ENCODE results near the gene EEA1. TPM values are rescaled to one million over a fixed set of nuclear protein-coding genes. Genes with fewer than 3 reads are reported as not detected.
A peak's percentile ranks its signal among the peaks of the same experiment; 100 is the strongest.

The EEA1 gene
- total RNA-seq, 2 experiments from 2014 or later, result 15.6 to 17.6 TPM

- Mint-ChIP-seq H3K27me3 (ENCODE audit: low read depth) (no peaks in the 10 kb centered on the region), H3K27ac (no peak overlapping the region), H3K9me3 (no peaks in the 10 kb centered on the region), H3K4me1 (ENCODE audit: low read depth) (peaks cover 5% of the 10 kb centered on the region), H3K36me3 (ENCODE audit: low read depth) (peaks cover 13% of the 10 kb centered on the region), H3K4me3 (no peak overlapping the region)
- no peak for DNase-seq
- intact Hi-C loops (cut with micrococcal nuclease), result loop anchor here (1.0 to 5.0 kb wide), 7 partner anchors 142 to 1315 kb away; no protein-coding TSS in a partner anchor
- CTCF ChIA-PET, result interaction anchor here (0.6 to 3.5 kb wide), 11 partner anchors 10 to 594 kb away, joined by 3 to 13 read pairs (median 3); no protein-coding TSS in a partner anchor
Measured at GRCh38 chr12:92785563-92785950, 143.5 kb downstream of the EEA1 start.

DNA sequence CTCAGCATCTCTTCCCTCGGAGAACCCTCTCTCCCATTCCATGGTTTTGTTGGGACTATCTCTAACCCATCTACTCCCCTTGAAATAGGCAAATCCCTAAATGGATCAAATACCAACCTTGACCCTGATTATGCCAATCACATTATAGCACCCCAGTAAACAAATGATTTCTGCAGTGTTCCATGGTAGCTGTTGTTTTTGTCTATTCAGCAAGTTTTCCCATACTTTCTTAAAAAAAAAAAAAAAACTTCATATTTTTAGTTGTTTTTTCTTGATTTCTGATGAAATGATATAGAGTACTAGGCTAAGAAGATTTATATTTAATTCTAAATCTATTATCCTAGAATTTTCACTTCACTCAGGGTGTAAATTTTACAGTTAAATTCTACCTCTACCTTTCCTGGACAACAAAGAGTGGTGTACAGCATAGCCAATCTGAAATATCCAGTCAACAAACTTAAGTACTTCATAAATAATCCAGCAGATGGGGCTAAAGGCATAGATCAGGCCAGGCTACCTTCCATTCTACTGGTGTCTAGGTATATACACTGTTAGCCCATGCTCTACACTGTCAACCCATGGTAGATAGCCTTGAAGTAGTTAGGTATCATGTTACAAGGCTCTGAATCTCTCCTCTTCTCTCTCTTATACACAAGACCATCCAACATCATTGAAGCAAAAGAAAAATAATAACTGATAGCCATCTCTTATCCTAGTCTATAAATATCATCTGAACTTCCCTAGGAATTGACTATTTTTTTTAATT, 144.1 kb downstream of the EEA1 start:
- Mint-ChIP-seq H3K4me3 (no peak overlapping the region), H3K27ac (no peak overlapping the region), H3K4me1 (ENCODE audit: low read depth) (peaks cover 2% of the 10 kb centered on the region), H3K27me3 (ENCODE audit: low read depth) (no peaks in the 10 kb centered on the region), H3K9me3 (no peaks in the 10 kb centered on the region), H3K36me3 (ENCODE audit: low read depth) (peaks cover 8% of the 10 kb centered on the region)
- CTCF ChIA-PET, result interaction anchor here (0.6 to 3.5 kb wide), 16 partner anchors 10 to 612 kb away, joined by 3 to 13 read pairs (median 4); no protein-coding TSS in a partner anchor
- peak; percentile 35 for DNase-seq
- intact Hi-C loops (cut with micrococcal nuclease), result loop anchor here (1.0 to 5.0 kb wide), 7 partner anchors 142 to 1316 kb away; no protein-coding TSS in a partner anchor

- intact Hi-C loops (cut with micrococcal nuclease), result loop anchor here (2.0 kb wide), 3 partner anchors 596 to 1316 kb away; no protein-coding TSS in a partner anchor
- DNase-seq, result no peak
- peaks cover 5% of the 10 kb centered on the region for H3K36me3 Mint-ChIP-seq (ENCODE audit: low read depth)
- no peaks in the 10 kb centered on the region for H3K9me3 Mint-ChIP-seq
- H3K27me3 Mint-ChIP-seq (ENCODE audit: low read depth), result no peaks in the 10 kb centered on the region
- CTCF ChIA-PET, result interaction anchor here (0.6 to 3.5 kb wide), 9 partner anchors 9 to 612 kb away, joined by 3 to 13 read pairs (median 4); no protein-coding TSS in a partner anchor
- H3K4me1 Mint-ChIP-seq (ENCODE audit: low read depth), result no peaks in the 10 kb centered on the region
- no peak overlapping the region for H3K27ac Mint-ChIP-seq
- H3K4me3 Mint-ChIP-seq, result no peak overlapping the region
Measured at GRCh38 chr12:92784356-92784755, 144.7 kb downstream of the EEA1 start.

GRCh38 chr12:92779902-92780301, 149.2 kb downstream of the EEA1 start:
- intact Hi-C loops (cut with micrococcal nuclease), result no loop called here
- Mint-ChIP-seq H3K9me3 (no peaks in the 10 kb centered on the region), H3K36me3 (ENCODE audit: low read depth) (peaks cover 18% of the 10 kb centered on the region), H3K4me1 (ENCODE audit: low read depth) (peaks cover 2% of the 10 kb centered on the region), H3K4me3 (no peak overlapping the region), H3K27me3 (ENCODE audit: low read depth) (no peaks in the 10 kb centered on the region), H3K27ac (no peak overlapping the region)
- DNase-seq, result no peak
- CTCF ChIA-PET, result no interaction called here

- H3K9me3 Mint-ChIP-seq, result no peaks in the 10 kb centered on the region
- intact Hi-C loops (cut with micrococcal nuclease), result no loop called here
- H3K36me3 Mint-ChIP-seq (ENCODE audit: low read depth), result peaks cover 15% of the 10 kb centered on the region
- CTCF ChIA-PET, result interaction anchor here (1.0 kb wide), 1 partner anchor 131 kb away, joined by 3 read pairs; no protein-coding TSS in a partner anchor
- H3K27me3 Mint-ChIP-seq (ENCODE audit: low read depth), result no peaks in the 10 kb centered on the region
- peaks cover 3% of the 10 kb centered on the region for H3K4me1 Mint-ChIP-seq (ENCODE audit: low read depth)
- H3K4me3 Mint-ChIP-seq, result no peak overlapping the region
- no peak for DNase-seq
- H3K27ac Mint-ChIP-seq, result no peak overlapping the region
Measured at GRCh38 chr12:92778525-92778924, 150.6 kb downstream of the EEA1 start.

DNA sequence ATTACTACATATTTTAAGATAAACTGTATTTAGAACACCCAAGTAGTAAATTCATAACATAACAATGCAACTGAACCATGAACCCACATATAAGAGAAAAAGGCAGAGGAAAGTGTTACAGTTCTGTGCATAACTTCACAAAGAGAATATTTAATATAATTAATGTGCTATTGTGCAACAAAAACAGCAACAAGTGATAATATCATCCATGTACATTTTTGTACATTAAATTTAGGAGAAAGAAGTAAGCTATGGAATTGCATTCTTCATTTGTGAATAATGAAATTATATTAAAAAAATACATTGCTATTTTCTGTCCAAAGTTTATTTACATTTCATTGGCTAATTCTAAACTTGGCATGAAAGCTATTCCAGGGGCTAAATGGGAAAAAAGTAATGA, 153.7 kb downstream of the EEA1 start:
- peaks cover 6% of the 10 kb centered on the region for H3K4me1 Mint-ChIP-seq (ENCODE audit: low read depth)
- peaks cover 14% of the 10 kb centered on the region for H3K36me3 Mint-ChIP-seq (ENCODE audit: low read depth)
- H3K27ac Mint-ChIP-seq, result no peak overlapping the region
- CTCF ChIA-PET, result interaction anchor here (1.2 kb wide), 1 partner anchor 9 kb away, joined by 4 read pairs; no protein-coding TSS in a partner anchor
- H3K4me3 Mint-ChIP-seq, result no peak overlapping the region
- intact Hi-C loops (cut with micrococcal nuclease), result no loop called here
- no peaks in the 10 kb centered on the region for H3K9me3 Mint-ChIP-seq
- no peaks in the 10 kb centered on the region for H3K27me3 Mint-ChIP-seq (ENCODE audit: low read depth)
- no peak for DNase-seq

- no peaks in the 10 kb centered on the region for H3K27me3 Mint-ChIP-seq (ENCODE audit: low read depth)
- no peaks in the 10 kb centered on the region for H3K9me3 Mint-ChIP-seq
- peaks cover 1% of the 10 kb centered on the region for H3K36me3 Mint-ChIP-seq (ENCODE audit: low read depth)
- intact Hi-C loops (cut with micrococcal nuclease), result no loop called here
- DNase-seq, result no peak
- CTCF ChIA-PET, result interaction anchor here (0.5 to 1.0 kb wide), 3 partner anchors 11 to 173 kb away, joined by 4 read pairs; no protein-coding TSS in a partner anchor
- H3K4me1 Mint-ChIP-seq (ENCODE audit: low read depth), result peaks cover 29% of the 10 kb centered on the region
- H3K27ac Mint-ChIP-seq, result no peak overlapping the region
- H3K4me3 Mint-ChIP-seq, result no peak overlapping the region
Measured at GRCh38 chr12:92771001-92771400, 158.1 kb downstream of the EEA1 start.

GRCh38 chr12:92769124-92769901, 159.8 kb downstream of the EEA1 start:
- Mint-ChIP-seq H3K4me3 (no peak overlapping the region), H3K36me3 (ENCODE audit: low read depth) (peaks cover 1% of the 10 kb centered on the region), H3K27ac (no peak overlapping the region), H3K27me3 (ENCODE audit: low read depth) (no peaks in the 10 kb centered on the region), H3K4me1 (ENCODE audit: low read depth) (peaks cover 26% of the 10 kb centered on the region), H3K9me3 (no peaks in the 10 kb centered on the region)
- intact Hi-C loops (cut with micrococcal nuclease), result no loop called here
- no peak for DNase-seq
- CTCF ChIA-PET, result interaction anchor here (1.1 kb wide), 1 partner anchor 69 kb away, joined by 3 read pairs; no protein-coding TSS in a partner anchor

DNA sequence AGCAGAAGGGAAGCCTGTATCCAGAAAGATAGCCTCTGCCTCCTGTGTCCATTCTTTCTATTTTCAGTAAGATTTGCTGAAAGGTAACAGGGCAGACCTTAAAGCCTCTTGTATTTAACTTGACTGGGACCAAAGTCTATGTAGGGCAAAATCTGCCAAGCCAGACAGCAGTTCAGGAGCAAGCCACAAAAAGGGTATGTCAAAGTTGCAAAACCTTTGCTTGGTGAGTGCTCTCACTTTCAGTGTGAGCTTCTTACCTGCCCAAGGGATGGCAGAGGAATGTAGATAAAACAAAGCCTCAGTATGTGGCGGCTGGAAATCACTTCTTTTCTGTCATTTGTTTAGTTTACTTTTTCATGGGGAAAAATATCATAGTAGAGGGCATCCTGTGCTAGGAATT, 163.2 kb downstream of the EEA1 start:
- intact Hi-C loops (cut with micrococcal nuclease), result no loop called here
- DNase-seq, result no peak
- peaks cover 23% of the 10 kb centered on the region for H3K4me1 Mint-ChIP-seq (ENCODE audit: low read depth)
- no peaks in the 10 kb centered on the region for H3K9me3 Mint-ChIP-seq
- H3K27me3 Mint-ChIP-seq (ENCODE audit: low read depth), result peaks cover 3% of the 10 kb centered on the region
- no peak overlapping the region for H3K27ac Mint-ChIP-seq
- H3K4me3 Mint-ChIP-seq, result no peak overlapping the region
- CTCF ChIA-PET, result no interaction called here
- no peaks in the 10 kb centered on the region for H3K36me3 Mint-ChIP-seq (ENCODE audit: low read depth)

GRCh38 chr12:92764831-92765230, 164.3 kb downstream of the EEA1 start:
- Mint-ChIP-seq H3K36me3 (ENCODE audit: low read depth) (no peaks in the 10 kb centered on the region), H3K9me3 (no peaks in the 10 kb centered on the region), H3K27me3 (ENCODE audit: low read depth) (peaks cover 3% of the 10 kb centered on the region), H3K4me3 (no peak overlapping the region), H3K4me1 (ENCODE audit: low read depth) (peaks cover 19% of the 10 kb centered on the region), H3K27ac (no peak overlapping the region)
- intact Hi-C loops (cut with micrococcal nuclease), result no loop called here
- no peak for DNase-seq
- CTCF ChIA-PET, result no interaction called here

- Mint-ChIP-seq H3K4me1 (ENCODE audit: low read depth) (peaks cover 1% of the 10 kb centered on the region), H3K27me3 (ENCODE audit: low read depth) (peaks cover 12% of the 10 kb centered on the region), H3K9me3 (no peaks in the 10 kb centered on the region), H3K27ac (no peak overlapping the region), H3K36me3 (ENCODE audit: low read depth) (no peaks in the 10 kb centered on the region), H3K4me3 (no peak overlapping the region)
- no peak for DNase-seq
- intact Hi-C loops (cut with micrococcal nuclease), result no loop called here
- CTCF ChIA-PET, result interaction anchor here (0.9 kb wide), 1 partner anchor 27 kb away, joined by 3 read pairs; no protein-coding TSS in a partner anchor
Measured at GRCh38 chr12:92762773-92763172, 166.3 kb downstream of the EEA1 start.

- CTCF ChIA-PET, result interaction anchor here (1.1 kb wide), 1 partner anchor 12 kb away, joined by 4 read pairs; no protein-coding TSS in a partner anchor
Measured at GRCh38 chr12:92759634-92760268, 169.3 kb downstream of the EEA1 start.

More at GRCh38 chr12:92759634-92760268, 169.3 kb downstream of the EEA1 start:
- H3K27ac Mint-ChIP-seq, result no peak overlapping the region
- intact Hi-C loops (cut with micrococcal nuclease), result no loop called here
- DNase-seq, result no peak
- H3K9me3 Mint-ChIP-seq, result no peaks in the 10 kb centered on the region
- no peaks in the 10 kb centered on the region for H3K36me3 Mint-ChIP-seq (ENCODE audit: low read depth)
- H3K4me3 Mint-ChIP-seq, result no peak overlapping the region
- H3K4me1 Mint-ChIP-seq (ENCODE audit: low read depth), result no peaks in the 10 kb centered on the region
- peaks cover 17% of the 10 kb centered on the region for H3K27me3 Mint-ChIP-seq (ENCODE audit: low read depth)

Data from activated naive CD4-positive, alpha-beta T cell treated with anti-CD3 and anti-CD28 coated beads for 36 hours (primary cell).